KMS-11 (cell line): ENCODE results near the gene MTURN.
A peak's percentile ranks its signal among the peaks of the same experiment; 100 is the strongest.

Experiments used
- H2AFZ ChIP-seq: fragments of 200-600 bp; sonication (generic); 2 replicates; pipeline ENCODE4 v1.6.1; 2016; ENCODE audit warnings: antibody characterized with exemption, mixed run types, low read depth
- H3K27ac ChIP-seq: fragments of 200-600 bp; sonication (generic); 2 replicates; pipeline ENCODE4 v1.6.1; 2016; ENCODE audit warnings: mild to moderate bottlenecking, mixed run types
- H3K27me3 ChIP-seq: fragments of 200-600 bp; sonication (generic); 2 replicates; pipeline ENCODE4 v1.6.1; 2017; ENCODE audit warnings: mild to moderate bottlenecking, low read depth, mixed run types, moderate library complexity; ENCODE audit not compliant: insufficient read depth
- H3K36me3 ChIP-seq: fragments of 200-600 bp; sonication (generic); 2 replicates; pipeline ENCODE4 v1.6.1; 2017; ENCODE audit warnings: mild to moderate bottlenecking, mixed run types; ENCODE audit not compliant: insufficient read depth
- H3K4me1 ChIP-seq: fragments of 200-600 bp; sonication (generic); 2 replicates; pipeline ENCODE4 v1.6.1; 2016; ENCODE audit warnings: mild to moderate bottlenecking, low read depth, mixed run types; ENCODE audit not compliant: poor library complexity, severe bottlenecking
- H3K4me2 ChIP-seq: fragments of 200-600 bp; sonication (generic); 2 replicates; pipeline ENCODE4 v1.7.0; 2016; ENCODE audit warnings: mild to moderate bottlenecking, mixed run types
- H3K4me3 ChIP-seq: fragments of 200-600 bp; sonication (generic); IDR thresholded peaks from 2 replicates; pipeline ENCODE4 v1.6.1; 2017; ENCODE audit warnings: low read depth, low read length, mixed read lengths; ENCODE audit not compliant: insufficient read depth
- H3K79me2 ChIP-seq: fragments of 200-600 bp; sonication (generic); 2 replicates; pipeline ENCODE4 v1.6.1; 2016; ENCODE audit warnings: low read depth, mixed run types; ENCODE audit not compliant: insufficient read depth
- H3K9ac ChIP-seq: fragments of 200-600 bp; sonication (generic); 2 replicates; pipeline ENCODE4 v1.6.1; 2016; ENCODE audit warnings: mild to moderate bottlenecking, mixed run types
- H4K20me1 ChIP-seq: fragments of 200-600 bp; sonication (generic); 2 replicates; pipeline ENCODE4 v1.6.1; 2016; ENCODE audit warnings: mild to moderate bottlenecking, mixed run types; ENCODE audit not compliant: insufficient read depth
- CTCF ChIP-seq: fragments of 200-600 bp; sonication (generic); conservative IDR thresholded peaks from 2 replicates; pipeline ENCODE4 v1.6.1; 2017; ENCODE audit warnings: low read depth, mild to moderate bottlenecking, antibody characterized with exemption, low read length, moderate library complexity, mixed read lengths

MTURN gene

GRCh38 chr7:30143748-30144251 is 9.0 kb downstream of the MTURN start:
- H4K20me1 ChIP-seq = no peaks in the 10 kb centered on the region
- peak overlapping the region; percentile 82 for H3K4me2 ChIP-seq
- no peak for TF ChIP-seq CTCF
- H3K4me3 ChIP-seq = no peak overlapping the region
- H3K36me3 ChIP-seq = no peaks in the 10 kb centered on the region
- peaks cover 69% of the 10 kb centered on the region for H3K4me1 ChIP-seq
- H3K9ac ChIP-seq = peak overlapping the region; percentile 41; the same call in 1 of the 2 replicates
- peak overlapping the region; percentile 88 for H3K27ac ChIP-seq
- H3K79me2 ChIP-seq = peaks cover 2% of the 10 kb centered on the region; the same call in 1 of the 2 replicates
- no peak overlapping the region for H2AFZ ChIP-seq
- H3K27me3 ChIP-seq = no peaks in the 10 kb centered on the region

- H3K79me2 ChIP-seq = no peaks in the 10 kb centered on the region; the same call in 1 of the 2 replicates
- H3K4me2 ChIP-seq = peak overlapping the region; percentile 82
- no peaks in the 10 kb centered on the region for H4K20me1 ChIP-seq
- no peak for TF ChIP-seq CTCF
- no peak overlapping the region; the same call in 1 of the 2 replicates for H3K9ac ChIP-seq
- no peaks in the 10 kb centered on the region for H3K36me3 ChIP-seq
- no peaks in the 10 kb centered on the region for H3K27me3 ChIP-seq
- H2AFZ ChIP-seq = no peak overlapping the region
- H3K4me1 ChIP-seq = peaks cover 69% of the 10 kb centered on the region
- H3K27ac ChIP-seq = peak overlapping the region; percentile 88
- no peak overlapping the region for H3K4me3 ChIP-seq
These were observed 10.0 kb downstream of the MTURN start for GRCh38 chr7:30144657-30145306.

GRCh38 chr7:30145426-30145970 is 10.7 kb downstream of the MTURN start:
- H2AFZ ChIP-seq = no peak overlapping the region
- no peak for TF ChIP-seq CTCF

GRCh38 chr7:30146127-30146612 is 11.4 kb downstream of the MTURN start:
- no peak overlapping the region for H3K27ac ChIP-seq
- H3K4me2 ChIP-seq = no peak overlapping the region
- H2AFZ ChIP-seq = no peak overlapping the region
- H3K79me2 ChIP-seq = no peaks in the 10 kb centered on the region; the same call in 1 of the 2 replicates
- H3K9ac ChIP-seq = no peak overlapping the region
- H3K4me1 ChIP-seq = peaks cover 68% of the 10 kb centered on the region
- no peaks in the 10 kb centered on the region for H3K27me3 ChIP-seq
- H3K4me3 ChIP-seq = no peak overlapping the region
- H4K20me1 ChIP-seq = no peaks in the 10 kb centered on the region
- TF ChIP-seq CTCF = no peak
- no peaks in the 10 kb centered on the region for H3K36me3 ChIP-seq

More at GRCh38 chr7:30145426-30145970, 10.7 kb downstream of the MTURN start:
- Histone ChIP-seq H3K4me2 (no peak overlapping the region), H3K4me3 (no peak overlapping the region), H3K36me3 (no peaks in the 10 kb centered on the region), H3K27ac (no peak overlapping the region; the same call in 1 of the 2 replicates), H3K4me1 (peaks cover 69% of the 10 kb centered on the region), H3K27me3 (no peaks in the 10 kb centered on the region), H3K9ac (no peak overlapping the region), H4K20me1 (no peaks in the 10 kb centered on the region), H3K79me2 (no peaks in the 10 kb centered on the region; the same call in 1 of the 2 replicates)
